AG04449 (cell line): ENCODE measurements around the gene NUP88.

Source experiments
- CTCF ChIA-PET: fragments of 350-600 bp; formaldehyde crosslinking; extraction: SDS; loops from one replicate; lab custom pipeline; 2021; ENCODE audit warnings: antibody characterized with exemption; lab: Yijun Ruan, JAX
- POLR2A ChIA-PET: fragments of 400-600, 350-600 bp; formaldehyde crosslinking; extraction: SDS; loops from one replicate; lab custom pipeline; 2020; ENCODE audit warnings: antibody characterized with exemption, inconsistent platforms; lab: Yijun Ruan, JAX
- DNase-seq: peaks from one replicate; pipeline ENCODE4 v3.0.0-alpha.2; 2010; ENCODE audit warnings: low read depth, low spot score
- H3K4me3 ChIP-seq: 2 replicates; pipeline ENCODE4 v1.5.1; 2011; ENCODE audit warnings: low read depth, mild to moderate bottlenecking, control low read depth, low read length
- TF ChIP-seq, protein P1 (sequence below): IDR thresholded peaks from one replicate; pipeline ENCODE4 v1.5.1; 2011; ENCODE audit warnings: mild to moderate bottlenecking, moderate library complexity, low read length, control low read depth, inconsistent platforms; ENCODE audit not compliant: insufficient read depth; ENCODE audit errors: missing control alignments

Gene NUP88

GRCh38 chr17:5344914-5345313 is 74.5 kb downstream of the NUP88 start:
- ChIA-PET CTCF (no interaction called here), POLR2A (interaction anchor here (0.6 kb wide), 1 partner anchor 609 kb away, joined by 3 read pairs; no protein-coding TSS in a partner anchor)
- TF ChIP-seq, protein P1, sequence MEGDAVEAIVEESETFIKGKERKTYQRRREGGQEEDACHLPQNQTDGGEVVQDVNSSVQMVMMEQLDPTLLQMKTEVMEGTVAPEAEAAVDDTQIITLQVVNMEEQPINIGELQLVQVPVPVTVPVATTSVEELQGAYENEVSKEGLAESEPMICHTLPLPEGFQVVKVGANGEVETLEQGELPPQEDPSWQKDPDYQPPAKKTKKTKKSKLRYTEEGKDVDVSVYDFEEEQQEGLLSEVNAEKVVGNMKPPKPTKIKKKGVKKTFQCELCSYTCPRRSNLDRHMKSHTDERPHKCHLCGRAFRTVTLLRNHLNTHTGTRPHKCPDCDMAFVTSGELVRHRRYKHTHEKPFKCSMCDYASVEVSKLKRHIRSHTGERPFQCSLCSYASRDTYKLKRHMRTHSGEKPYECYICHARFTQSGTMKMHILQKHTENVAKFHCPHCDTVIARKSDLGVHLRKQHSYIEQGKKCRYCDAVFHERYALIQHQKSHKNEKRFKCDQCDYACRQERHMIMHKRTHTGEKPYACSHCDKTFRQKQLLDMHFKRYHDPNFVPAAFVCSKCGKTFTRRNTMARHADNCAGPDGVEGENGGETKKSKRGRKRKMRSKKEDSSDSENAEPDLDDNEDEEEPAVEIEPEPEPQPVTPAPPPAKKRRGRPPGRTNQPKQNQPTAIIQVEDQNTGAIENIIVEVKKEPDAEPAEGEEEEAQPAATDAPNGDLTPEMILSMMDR, result no peak
- H3K4me3 ChIP-seq, result no peak overlapping the region
- DNase-seq, result no peak
